MV-4-11 (cell line): ENCODE data around the gene LIPG.
"Not testable (repeated sequence)": the region's sequence is repeated elsewhere in the genome, so short reads cannot be mapped to it uniquely, and the experiment has no call there.

Source experiments
- DNase-seq: peaks from one replicate; lab custom pipeline; 2025; lab: John Stamatoyannopoulos, UW

LIPG gene

GRCh38 chr18:49546719-49547273 lies 15.1 kb upstream of the LIPG start:
- no peak for DNase-seq

- DNase-seq = no peak
These were observed 14.2 kb upstream of the LIPG start for GRCh38 chr18:49547701-49548100.

DNA sequence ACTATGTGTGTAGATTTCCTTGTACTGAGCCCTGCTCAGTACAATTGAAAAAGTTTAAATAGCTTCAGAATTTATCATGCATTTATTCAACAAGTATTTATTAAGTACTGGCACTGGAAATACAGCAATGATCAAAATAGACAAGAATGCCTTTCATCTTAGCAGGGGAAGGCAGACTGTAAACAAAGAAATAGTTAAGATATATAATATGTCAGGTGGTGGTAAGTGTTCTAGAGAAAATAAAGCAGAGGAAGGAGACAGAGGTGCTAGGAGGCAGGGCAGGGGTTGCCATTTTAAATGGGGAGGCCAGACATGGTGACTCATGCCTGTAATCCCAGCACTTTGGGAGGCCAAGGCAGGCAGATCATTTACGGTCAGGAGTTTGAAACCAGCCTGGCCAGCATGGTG lies 13.6 kb upstream of the LIPG start:
- no peak for DNase-seq

- DNase-seq = no peak
These were observed 11.1 kb upstream of the LIPG start for GRCh38 chr18:49550621-49551339.

DNA sequence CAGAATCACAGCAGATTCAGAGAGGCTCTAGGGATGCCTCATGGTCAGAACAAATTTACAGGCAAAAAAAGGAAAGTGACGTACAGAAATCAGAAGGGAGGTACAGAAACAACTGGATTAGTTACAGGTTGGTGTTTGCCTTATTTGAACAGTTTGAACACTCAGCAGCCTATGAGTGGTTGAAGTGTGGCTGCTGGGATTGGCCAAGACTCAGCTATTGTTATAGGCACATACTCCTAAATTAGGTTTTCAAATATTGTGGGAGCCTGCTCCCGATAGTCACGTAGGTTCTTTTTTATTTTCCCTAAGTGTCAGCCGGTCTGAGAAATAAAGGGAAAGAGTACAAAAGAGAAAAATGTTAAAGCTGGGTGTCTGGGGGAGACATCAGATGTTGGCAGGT lies 8.9 kb upstream of the LIPG start:
- DNase-seq = no peak

- no peak for DNase-seq
These were observed 6.2 kb upstream of the LIPG start for GRCh38 chr18:49555641-49556040.

- no peak for DNase-seq
These were observed 3.5 kb upstream of the LIPG start for GRCh38 chr18:49558356-49558755.

GRCh38 chr18:49559326-49559931 lies 2.4 kb upstream of the LIPG start:
- DNase-seq = not testable (repeated sequence)

DNA sequence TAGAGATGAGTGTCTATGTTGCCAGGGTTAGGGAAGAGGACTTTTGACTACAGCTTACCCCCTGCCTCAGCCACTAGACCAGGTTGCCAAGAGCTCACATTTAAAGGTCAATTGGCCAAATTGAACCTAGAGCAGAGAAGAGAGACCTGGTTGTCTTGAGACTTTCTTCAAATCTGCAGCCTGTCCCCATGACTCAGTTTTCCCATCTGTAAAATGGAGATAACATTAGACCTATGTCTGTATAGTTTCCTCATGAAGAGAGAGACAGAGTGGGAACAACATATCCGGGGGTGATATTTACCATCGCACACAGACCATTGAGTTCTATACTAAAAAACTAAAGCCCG lies 1.6 kb upstream of the LIPG start:
- DNase-seq = no peak

- DNase-seq = no peak
These were observed 1.1 kb upstream of the LIPG start for GRCh38 chr18:49560624-49561288.

DNA sequence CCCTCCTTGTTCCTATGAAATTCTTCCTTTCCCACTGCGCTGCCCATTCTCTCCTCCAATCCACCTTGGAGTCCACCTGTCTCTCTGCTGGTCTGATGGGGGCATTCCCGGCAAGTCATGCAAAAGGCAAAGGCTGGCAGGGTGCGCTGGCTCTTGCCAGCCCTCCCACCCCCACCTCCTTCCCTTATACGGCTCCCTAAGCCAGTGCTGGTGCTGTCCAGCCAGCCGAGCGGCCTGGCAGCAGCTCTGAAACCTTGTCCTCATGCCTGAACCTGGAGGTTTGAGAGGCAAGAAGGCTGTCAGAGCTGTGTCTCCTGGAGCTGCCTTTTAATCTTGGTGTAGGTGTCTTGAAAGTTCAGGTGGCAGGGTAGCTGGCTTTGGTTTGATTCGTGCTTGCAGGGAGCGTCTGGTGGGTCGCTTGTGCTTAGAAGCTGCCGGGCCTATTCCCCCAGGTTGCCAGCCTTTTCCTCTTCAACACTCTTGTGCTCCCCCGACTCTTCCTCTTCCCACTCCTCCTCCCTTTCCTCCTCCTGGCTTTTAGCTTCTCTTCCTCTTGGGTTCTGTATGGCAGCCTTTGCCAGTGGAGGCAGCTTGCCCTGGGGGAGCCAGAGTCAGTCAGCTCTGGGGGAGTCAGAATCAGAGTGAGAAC lies 748 bp downstream of the LIPG start:
- DNase-seq = no peak

DNA sequence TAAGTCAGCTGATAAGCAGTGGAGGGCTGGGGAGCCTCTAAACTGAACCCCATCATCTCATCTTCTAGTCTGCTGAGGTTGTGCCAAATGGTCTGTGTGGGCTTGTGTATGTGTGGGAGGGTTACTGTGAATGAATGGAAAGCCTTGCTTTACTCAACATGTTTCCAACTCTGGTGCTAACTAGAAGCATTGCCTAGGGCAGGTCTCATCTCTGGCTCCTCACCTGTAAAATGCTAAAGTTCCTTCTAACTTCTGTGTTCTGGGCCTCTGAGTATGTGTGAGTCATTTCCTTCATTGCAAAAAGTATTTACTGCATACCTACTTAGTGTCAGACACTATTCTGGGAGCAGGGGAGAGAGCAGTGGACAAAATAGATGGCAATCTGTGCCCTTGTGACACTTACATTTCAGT lies 1.3 kb downstream of the LIPG start:
- no peak for DNase-seq

- no peak for DNase-seq
These were observed 2.1 kb downstream of the LIPG start for GRCh38 chr18:49563701-49564517.

DNA sequence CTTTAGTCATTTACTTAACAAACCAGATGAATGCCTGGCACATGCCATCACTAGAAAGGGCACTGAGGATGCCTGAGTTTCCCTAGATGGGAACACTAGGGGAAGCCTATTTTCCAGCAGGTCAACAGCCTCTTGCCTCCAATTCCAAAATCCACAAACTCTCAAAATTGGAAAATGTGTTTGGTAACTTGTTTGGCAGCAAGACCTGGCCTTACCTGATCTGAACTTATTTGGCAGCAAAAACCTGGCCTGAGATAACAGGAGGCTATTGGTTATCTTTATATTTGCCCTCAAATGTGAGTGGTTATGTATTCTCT lies 2.6 kb downstream of the LIPG start:
- no peak for DNase-seq

DNA sequence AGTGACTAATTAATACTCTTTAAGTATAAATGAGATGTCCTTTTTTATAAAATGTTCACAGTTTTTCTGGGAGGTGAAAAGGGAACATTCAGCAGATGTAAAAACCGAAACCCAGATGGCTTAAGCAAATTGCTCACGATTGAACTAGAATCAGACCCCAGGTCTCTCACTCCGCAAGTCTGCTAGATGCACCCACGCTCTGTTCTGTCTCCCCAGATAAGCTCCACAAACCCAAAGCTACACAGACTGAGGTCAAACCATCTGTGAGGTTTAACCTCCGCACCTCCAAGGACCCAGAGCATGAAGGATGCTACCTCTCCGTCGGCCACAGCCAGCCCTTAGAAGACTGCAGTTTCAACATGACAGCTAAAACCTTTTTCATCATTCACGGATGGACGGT lies 3.2 kb downstream of the LIPG start:
- no peak for DNase-seq

- DNase-seq = no peak
These were observed 3.8 kb downstream of the LIPG start for GRCh38 chr18:49565612-49566011.

DNA sequence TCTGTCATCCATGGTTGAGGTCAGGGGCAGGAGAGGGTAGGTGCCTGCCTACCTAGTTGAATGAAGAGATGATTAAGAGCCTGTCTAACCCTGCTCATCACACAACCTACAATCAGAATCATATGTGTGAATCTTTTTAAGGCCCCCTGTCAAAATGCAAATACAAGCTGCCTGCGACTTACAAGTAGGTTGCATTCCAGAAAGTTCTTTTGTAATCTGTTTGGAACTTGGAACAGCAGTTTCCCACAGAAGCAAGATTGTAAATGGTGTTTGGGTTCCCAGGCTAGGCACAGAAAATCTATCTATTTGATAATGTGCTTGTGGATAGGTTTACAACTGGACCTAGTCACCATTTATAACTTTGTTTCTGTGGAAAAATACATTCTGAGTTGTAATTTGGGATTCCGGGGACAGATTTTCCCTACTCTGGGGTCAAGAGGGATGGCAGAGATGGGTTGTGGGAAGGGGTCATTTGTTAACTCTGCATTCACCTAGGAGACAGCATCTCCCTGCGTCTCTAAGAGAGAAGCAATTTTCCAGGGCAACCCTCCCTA lies 4.4 kb downstream of the LIPG start:
- DNase-seq = no peak

DNA sequence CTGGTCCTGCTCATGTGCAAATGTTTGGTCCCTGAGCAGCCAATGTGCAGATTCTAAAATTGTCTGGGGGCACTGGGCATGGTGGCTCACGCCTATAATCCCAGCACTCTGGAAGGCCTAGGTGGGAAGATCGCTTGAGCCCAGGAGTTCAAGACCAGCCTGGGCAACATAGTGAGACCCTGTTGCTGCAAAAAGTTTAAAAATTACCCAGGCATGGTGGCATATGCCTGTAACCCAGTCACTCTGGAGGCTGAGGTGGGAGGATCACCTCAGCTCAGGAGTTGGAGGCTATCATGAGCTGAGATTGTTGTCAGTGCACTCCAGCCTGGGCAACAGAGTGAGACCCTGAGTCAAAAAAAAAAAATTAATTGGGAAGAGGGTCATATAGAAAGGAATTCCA lies 5.1 kb downstream of the LIPG start:
- DNase-seq = no peak

- DNase-seq = no peak
These were observed 7.9 kb downstream of the LIPG start for GRCh38 chr18:49569724-49570123.

- DNase-seq = no peak
These were observed 9.0 kb downstream of the LIPG start for GRCh38 chr18:49570836-49571235.

- no peak for DNase-seq
These were observed 10.9 kb downstream of the LIPG start for GRCh38 chr18:49572611-49573345.
